Erythroblast (primary cell): ENCODE results near the gene USB1.
A peak's percentile ranks its signal among the peaks of the same experiment; 100 is the strongest.

Source experiments
- DNase-seq, 2 experiments: peaks; one replicate each; lab custom pipeline; 2025; lab: John Stamatoyannopoulos, UW
- GATA1 ChIP-seq: IDR thresholded peaks from 2 replicates; pipeline ENCODE4 v1.6.1; 2011; ENCODE audit warnings: low read depth, mild to moderate bottlenecking, control low read depth, low read length, moderate library complexity
- POLR2A ChIP-seq: IDR thresholded peaks from 2 replicates; pipeline ENCODE4 v1.6.1; 2011; ENCODE audit warnings: mild to moderate bottlenecking, low read length

Gene USB1

GRCh38 chr16:58025351-58026138, 24.3 kb downstream of the USB1 start, which contains the start of gene MMP15:
MMP15 (plus strand) TSS chr16:58025754; CDS start chr16:58026351, 597 bp downstream.
- TF ChIP-seq GATA1: no peak
- TF ChIP-seq POLR2A: no peak
- peak; percentile 50 to 56 for DNase-seq

DNA sequence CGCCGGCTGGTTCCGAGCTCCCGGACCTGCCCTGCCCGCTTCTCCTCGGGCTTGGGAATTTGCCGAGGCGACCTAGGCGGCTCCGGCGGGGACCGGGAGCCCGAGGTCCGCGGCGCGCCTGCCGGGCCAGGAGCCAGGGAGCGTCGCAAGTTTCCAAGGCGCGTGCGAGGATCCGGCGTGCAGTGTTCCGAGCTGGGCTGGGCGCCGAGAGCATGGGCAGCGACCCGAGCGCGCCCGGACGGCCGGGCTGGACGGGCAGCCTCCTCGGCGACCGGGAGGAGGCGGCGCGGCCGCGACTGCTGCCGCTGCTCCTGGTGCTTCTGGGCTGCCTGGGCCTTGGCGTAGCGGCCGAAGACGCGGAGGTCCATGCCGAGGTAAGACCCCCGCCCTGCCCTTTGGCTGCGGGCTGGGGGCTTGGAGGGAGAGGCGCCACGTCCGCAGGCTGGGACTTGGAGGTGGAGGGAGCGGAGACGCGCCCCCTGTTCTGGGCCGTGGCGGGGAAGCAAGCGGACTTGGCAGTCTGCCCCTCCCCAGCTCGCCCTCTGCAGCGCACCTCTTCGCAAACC, 25.0 kb downstream of the USB1 start:
- peak; percentile 26 to 37 for DNase-seq
- TF ChIP-seq POLR2A: no peak
- no peak for TF ChIP-seq GATA1

DNA sequence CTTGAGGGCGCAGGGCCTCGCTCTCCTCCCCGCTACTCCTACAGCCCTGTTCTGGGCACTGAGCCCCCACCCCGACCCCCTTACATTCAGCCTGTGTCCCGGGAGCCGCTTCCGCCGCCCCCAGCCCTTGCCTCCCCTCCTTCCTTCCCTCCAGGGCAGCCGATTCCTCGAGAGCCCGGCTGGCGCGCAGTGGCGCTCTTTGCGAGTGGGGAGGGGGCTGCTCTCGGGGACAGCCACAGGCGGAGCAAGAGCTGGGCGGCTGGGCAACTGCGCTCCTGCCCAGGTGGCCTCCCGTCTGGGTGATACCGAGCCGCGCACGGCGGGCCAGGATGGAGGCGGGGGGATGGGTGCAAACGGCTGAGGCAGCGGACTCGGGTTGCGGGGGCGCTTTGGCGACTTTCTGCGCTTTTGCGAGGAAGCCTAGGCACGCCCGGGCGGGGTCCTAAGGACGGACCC, 25.5 kb downstream of the USB1 start:
- TF ChIP-seq GATA1 (no peak), POLR2A (no peak)
- no peak for DNase-seq

DNA sequence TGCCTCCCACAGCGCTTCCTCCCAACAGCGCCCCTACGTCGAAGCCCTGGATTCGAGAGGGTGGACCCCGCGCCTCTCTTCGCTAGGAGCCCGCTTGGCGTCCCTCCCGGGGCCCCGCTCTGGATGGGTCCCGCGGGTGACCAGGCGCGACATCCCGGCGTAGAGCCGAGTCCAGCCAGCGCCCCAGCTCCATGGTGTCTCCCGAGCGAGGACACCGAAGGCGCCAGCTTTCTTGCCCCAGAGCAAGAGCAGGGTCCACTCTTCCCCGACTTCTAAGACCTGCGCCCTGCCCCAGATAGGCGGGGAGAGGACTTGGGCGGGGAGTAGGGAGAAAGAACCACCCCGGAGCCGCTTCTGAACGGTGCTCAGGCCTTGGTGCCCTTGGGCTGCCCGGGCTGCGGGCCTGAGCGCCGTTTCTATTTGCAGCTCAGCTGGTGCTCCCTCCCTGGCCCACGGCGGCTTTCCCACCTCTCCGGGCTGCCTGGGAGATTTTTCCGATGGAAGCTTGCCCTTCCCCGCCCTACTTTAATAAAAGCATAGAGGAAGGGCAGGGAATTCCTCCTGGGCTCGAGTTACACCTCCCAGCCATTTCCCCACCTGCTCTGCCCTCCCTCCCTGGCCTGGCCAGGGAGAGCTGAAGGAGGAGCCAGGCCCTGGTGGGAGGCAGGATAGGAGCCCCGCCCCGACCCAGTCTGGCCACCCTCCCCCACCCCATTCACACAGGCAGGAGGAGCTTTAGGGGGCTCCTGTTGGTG, 26.1 kb downstream of the USB1 start:
- no peak for DNase-seq
- TF ChIP-seq GATA1: no peak
- TF ChIP-seq POLR2A: no peak

GRCh38 chr16:58027916-58028455, 26.8 kb downstream of the USB1 start:
- DNase-seq: no peak
- TF ChIP-seq GATA1 (no peak), POLR2A (no peak)

- no peak for DNase-seq
- TF ChIP-seq GATA1 (no peak), POLR2A (no peak)
Observed at GRCh38 chr16:58028541-58029070, 27.4 kb downstream of the USB1 start.

DNA sequence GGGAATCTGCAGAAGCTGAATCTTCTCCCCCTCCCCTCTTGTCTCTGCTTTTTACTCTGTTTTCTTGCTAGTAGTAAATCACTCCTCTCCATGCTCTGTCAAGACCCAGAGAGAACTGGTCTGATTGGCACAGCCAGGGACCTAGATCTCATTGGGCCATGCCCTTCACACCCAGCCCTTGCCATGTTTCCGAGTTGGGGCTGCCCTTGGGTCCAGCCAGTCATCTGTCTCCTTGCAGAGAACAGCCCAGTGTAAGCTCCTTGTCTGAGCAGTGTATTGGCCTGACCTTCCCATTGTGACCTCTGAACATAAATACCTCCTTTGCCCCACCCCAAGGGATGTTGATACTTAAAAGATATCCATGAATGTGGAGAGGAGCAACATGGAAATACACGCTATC, 28.2 kb downstream of the USB1 start:
- no peak for DNase-seq
- TF ChIP-seq GATA1: no peak
- TF ChIP-seq POLR2A: no peak

GRCh38 chr16:58030136-58030840, 29.1 kb downstream of the USB1 start:
- no peak for DNase-seq

DNA sequence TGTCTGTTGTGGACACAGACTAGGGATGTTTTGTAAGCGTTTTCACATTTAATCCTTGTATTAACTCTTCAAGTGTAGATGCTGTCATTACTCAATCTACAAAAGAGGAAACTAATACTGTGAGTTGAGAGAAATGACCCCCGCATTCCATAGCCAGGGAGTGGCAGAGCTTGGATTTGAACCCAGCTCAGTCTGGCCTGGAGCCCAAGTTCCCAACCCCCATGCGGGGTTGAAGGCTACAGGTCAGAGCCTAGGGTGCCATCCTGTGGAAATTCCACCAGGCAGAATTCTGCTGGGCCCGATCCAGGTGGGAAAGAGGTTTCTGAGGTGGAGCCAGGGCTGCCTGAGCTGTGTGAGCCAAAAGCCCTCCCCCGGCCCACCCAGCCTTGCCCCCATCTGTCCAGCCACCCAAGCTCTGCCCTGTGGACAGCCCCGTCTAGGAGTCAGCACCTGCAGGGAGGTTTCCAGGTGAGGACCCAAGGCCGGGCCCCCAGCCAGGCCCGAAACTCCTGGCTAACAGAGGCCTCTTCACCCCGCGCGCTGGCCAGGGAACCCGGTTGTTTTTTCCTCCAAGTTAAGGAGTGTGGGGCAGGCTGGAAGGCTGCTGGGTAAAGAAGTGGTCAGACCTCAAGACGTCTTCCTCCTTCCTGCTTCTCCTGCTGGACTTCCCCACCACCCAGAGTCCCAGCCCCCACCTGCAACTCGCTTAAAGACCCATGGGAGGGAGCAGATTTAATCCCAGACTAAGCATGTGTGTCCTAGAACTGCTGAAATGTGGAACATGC, 30.0 kb downstream of the USB1 start:
- TF ChIP-seq POLR2A (no peak), GATA1 (no peak)

More at GRCh38 chr16:58030136-58030840, 29.1 kb downstream of the USB1 start:
- TF ChIP-seq GATA1 (no peak), POLR2A (no peak)

GRCh38 chr16:58032710-58033293, 31.6 kb downstream of the USB1 start:
- TF ChIP-seq GATA1: no peak
- TF ChIP-seq POLR2A: no peak
- no peak for DNase-seq

More for the DNA sequence above, 30.0 kb downstream of the USB1 start:
- no peak for DNase-seq

DNA sequence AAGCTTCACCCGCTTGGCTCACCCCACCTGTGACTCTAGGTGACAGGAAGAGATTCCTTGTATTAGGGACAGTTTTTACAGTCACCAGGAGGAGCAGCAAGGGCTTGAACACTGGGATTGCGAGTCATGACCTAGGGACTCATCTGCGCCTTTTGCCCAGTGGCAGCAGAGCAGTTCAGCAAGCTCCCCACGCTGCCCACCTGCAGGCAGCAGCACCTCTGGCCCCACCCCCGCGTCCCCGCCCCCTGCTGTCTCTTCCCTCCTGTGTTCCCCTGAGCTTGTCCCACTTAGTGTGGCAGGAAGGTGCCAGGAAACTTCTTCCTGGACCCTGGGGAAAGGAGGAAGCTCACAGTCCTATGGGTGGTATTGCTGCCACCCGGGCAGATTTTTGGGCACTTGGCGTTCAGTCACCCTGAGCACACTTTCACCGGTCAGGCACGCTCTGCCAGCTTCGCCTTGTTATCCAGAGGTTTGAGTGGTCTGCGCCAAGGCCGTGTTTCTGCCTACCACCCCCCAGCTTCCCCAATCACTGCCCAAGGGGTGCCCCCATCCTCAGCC, 33.0 kb downstream of the USB1 start:
- no peak for DNase-seq
- TF ChIP-seq POLR2A (no peak), GATA1 (no peak)
